GM21360 (cell line): Measurements from ENCODE around the gene FADS6.
"Not testable (repeated sequence)": the region's sequence is repeated elsewhere in the genome, so short reads cannot be mapped to it uniquely, and the experiment has no call there.

Experiments used
- ATAC-seq: cut with Tn5 transposase; IDR thresholded peaks from one replicate; pipeline ENCODE4 v1.9.1; 2021; ENCODE audit warnings: mild to moderate bottlenecking, moderate library complexity; ENCODE audit not compliant: unreplicated experiment

FADS6 gene

DNA sequence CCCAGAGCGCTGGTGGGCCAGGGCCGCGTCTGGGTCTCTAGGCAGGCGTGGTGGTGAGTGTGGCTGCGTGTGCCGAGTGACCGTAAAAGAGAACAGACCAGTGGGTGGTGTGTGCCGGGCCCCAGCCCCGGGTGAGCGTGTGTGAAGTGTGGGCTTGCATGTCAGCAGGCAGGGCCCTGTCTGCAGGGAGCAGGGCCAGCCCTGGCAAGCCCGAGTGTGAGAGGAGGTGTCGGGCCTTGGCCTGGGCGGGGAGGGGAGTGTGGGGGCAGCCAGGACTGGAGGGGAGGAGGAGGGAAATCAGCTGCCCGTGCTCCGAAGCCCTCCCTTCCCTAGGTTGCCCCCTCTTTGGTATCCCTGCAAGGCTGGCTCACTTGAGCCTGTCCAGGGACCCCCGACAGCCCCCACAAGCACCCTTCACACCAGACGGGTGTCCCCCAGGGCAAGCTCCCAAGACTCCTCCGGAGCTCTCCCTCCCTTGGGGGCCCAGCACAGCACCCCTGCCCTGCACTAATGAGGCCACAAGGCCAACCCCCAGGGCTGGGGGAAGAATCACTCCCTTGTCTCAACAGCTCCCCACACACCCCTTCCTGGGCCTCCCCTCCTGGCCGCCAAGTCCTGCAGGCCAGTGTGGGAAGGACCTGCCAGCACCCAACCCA, 27.7 kb upstream of the FADS6 start:
- ATAC-seq: no peak

DNA sequence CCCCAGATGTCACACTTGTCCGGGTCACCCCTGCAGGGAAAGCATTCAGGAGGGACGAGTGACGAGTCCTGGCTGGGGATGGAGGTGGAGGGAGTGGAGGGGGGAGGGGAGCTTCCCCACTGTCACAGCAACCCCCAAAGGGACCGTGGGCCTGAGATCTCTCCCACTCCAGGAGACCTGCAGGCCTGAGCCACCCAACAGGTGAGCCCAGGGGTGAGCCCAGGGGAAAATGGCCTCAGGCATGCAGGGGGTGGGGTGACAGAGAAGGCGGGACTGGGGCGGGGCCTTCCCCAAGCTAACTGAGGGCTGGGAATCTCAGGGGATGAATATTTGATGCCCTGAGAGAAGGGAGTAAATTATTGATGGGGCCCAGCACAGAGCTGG, 27.2 kb upstream of the FADS6 start:
- no peak for ATAC-seq

DNA sequence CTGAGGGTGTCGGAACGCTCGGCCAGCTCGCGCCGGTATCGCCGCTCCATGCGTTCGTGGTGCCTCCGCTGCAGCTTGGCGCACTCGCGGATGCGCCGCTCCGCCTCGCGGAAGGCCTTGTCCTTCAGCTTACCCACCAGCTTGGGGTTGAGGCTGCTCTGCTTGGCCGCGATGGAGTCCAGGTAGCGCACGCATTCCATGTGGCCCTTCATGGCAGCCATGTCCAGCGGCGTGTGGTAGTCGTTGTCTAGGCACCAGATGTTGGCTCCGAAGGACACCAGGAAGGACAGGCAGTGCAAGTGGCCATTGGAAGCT, 26.8 kb upstream of the FADS6 start:
- ATAC-seq: no peak

DNA sequence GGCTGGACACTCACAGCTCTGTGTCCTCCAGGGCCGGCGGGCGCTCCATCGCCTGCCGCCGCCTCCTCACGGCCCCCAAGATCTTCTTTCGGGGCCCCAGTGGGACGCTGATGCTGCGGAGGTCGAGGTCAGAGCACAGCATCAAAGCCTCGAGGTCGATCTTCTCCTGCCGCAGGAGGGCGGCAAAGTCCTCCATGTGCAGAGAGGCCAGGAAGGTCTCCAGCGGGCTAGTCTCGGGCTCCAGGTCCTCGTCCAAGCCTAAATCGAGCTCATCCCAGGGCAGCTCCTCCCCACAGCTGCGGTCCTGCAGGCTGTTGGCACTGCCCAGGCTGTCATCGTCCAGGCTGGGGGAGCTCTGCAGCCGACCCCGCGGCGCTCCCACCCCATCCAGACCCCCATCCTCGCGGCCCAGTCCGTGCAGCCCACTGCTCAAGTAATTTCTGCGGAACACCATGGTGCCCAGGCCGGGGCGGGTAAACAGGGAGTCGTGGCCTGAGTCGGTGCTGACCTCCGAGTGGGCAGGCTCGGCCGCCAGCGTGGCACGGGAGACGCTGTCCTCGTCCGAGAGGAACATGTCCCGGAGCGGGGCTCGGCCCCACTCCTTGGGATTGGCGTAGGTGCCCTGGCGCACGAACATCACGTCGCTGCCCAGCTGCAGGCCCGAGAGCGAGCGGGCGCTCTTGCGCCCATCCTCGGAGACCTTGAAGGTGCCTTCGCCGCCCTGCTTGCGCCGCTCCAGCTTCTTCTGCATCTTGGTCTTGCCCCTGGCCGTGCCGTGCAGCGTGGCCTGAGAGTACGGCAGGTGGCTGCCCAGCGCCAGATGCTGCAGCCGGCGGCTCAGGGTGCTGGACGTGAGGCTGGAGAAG, 26.2 kb upstream of the FADS6 start:
- no peak for ATAC-seq

DNA sequence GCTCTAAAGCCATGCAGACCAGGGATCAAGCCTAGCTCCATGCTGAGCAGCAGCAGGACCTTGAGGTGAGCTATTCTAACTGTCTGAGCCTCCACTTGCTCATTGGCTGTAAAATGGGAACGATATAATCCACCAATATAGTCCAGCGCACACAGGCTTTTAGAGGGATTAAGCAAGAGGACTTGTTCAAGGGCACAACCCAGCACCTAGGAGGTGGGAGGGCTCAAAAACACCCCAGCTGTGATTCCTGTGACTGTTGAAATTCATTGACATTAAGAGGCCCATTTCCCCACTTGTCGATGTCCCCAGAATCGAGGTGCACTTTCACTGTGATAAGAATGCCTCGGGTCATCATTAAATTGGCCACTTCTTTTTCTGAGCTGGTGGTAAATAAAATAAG, 25.5 kb upstream of the FADS6 start:
- ATAC-seq: no peak

DNA sequence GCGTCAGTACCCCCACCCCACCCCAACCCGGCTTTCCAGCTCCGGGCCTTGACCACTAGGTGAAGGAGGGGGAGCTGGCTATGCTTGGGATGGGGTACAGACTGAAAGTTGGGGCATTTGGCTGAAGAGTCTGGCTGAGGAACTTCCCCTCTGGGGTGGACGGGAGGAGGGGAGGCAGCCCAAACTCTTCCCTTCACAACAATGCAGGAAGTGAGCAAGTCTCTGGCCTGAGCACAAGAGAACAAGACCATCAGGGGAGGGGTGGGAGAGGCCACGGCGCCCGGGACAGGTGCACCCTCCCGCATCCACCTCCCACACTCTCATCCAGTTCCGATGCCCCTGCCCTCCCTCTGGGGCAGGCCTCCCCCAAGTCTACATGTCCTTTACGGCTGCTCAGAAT, 24.0 kb upstream of the FADS6 start:
- no peak for ATAC-seq

DNA sequence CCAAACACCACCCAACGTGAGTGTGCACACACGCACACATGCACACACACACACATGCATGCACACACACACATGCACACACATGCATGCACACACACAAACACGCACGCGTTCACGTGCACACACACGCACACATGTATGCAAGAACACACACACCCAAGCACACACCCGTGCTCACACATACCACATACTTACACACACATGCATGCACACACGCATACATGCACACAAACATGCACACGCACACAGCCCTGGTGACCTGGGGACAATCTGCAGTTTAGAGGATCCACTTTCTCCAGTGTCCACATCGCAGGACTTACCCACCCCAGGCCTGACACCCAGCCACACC, 23.4 kb upstream of the FADS6 start:
- no peak for ATAC-seq

DNA sequence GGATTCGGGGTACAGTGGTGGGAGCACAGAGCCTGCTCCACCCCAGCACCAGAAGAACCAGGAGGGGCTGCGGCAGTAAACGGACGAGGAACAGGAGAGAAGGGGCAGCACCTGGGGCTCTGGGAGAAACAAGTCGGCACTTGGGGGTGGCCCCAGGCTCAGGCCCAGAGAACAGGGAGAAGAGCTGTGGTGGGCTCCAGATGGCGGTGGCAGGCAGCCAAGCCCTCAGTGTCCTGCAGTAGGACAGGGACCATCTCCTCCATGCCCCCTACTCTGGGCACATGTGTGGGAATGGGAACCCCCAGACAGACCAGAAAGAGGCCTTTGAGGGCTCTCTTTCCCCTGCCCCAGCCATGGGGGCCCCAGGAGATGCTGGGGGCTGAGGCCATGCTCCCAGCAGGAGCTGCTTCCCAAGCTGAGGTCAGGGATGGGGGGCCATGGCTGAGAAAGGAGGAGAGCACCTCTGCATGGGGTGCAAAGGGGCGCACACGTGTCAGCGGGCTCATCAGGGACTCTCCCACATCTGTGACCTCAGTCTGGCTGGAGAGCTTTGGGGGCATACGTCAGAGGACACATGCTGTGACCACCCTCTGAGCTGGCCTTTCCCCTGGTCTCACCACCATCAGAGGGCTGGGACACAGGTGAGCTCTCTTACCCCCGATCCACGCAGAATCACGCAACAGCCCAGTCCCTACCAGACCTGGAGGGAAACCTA, 22.9 kb upstream of the FADS6 start:
- no peak for ATAC-seq

DNA sequence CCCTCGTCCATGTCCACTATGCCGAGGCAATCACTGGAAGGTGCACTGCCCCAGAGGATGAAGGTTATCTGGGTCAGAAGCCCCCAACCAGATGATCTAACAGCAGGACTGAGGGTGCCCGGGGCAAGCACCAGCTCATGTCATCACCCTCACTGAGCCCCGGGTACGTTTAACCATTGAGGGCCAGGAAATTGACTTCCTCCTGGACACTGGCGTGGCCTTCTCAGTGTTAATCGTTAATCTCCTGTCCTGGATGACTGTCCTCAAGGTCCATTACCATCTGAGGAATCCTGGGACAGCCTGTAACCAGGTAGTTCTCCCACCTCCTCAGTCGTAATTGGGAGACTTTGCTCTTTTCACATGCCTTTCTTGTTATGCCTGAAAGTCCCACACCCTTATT, 18.0 kb upstream of the FADS6 start:
- not testable (repeated sequence) for ATAC-seq

DNA sequence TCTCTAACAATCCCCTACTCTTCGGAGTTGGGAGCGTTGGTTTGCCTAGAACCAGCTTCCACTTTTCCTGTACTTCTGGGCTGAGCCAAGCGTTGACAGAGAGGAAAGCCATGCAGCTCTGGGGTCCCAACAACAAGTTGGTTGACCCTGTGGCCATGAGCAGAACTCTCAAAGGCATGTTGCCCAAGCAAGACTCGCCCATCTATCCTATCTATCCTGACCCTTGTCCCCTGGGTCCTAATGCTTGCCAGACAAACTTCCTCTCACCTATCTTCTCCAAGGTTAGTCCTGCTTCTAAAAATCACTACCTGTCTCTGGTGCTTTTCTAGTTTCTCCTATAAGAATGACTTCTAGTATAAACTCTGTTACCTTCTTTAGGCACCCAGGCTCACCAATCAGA, 15.7 kb upstream of the FADS6 start:
- not testable (repeated sequence) for ATAC-seq

DNA sequence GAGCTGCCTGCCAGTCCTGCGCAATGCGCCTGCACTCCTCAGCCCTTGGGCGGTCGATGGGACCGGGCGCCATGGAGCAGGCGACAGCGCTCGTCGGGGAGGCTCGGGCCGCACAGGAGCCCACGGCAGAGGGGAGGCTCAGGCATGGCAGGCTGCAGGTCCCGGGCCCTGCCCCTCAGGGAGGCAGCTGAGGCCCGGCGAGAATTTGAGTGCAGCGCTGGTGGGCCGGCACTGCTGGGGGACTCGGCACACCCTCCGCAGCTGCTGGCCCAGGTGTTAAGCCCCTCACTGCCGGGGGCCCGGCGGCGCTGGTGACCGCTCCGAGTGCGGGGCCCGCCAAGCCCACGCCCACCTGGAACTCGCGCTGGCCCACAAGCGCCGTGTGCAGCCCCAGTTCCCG, 13.6 kb upstream of the FADS6 start:
- ATAC-seq: no peak

DNA sequence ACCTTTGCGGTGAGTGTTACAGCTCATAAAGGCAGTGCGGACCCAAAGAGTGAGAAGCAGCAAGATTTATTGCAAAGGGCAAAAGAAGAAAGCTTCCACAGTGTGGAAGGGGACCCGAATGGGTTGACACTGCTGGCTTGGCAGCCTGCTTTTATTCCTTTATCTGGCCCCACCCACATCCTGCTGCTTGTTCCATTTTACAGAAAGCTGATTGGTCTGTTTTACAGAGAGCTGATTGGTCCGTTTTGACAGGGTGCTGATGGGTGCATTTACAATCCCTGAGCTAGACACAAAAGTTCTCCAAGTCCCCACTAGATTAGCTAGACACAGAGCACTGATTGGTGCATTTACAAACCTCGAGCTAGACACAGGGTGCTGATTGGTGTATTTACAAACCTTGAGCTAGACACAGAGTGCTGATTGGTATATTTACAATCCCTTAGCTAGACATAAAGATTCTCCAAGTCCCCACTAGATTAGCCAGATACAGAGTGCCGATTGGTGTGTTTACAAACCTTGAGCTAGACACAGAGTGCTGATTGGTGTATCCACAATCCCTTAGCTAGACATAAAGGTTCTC, 12.9 kb upstream of the FADS6 start:
- not testable (repeated sequence) for ATAC-seq

DNA sequence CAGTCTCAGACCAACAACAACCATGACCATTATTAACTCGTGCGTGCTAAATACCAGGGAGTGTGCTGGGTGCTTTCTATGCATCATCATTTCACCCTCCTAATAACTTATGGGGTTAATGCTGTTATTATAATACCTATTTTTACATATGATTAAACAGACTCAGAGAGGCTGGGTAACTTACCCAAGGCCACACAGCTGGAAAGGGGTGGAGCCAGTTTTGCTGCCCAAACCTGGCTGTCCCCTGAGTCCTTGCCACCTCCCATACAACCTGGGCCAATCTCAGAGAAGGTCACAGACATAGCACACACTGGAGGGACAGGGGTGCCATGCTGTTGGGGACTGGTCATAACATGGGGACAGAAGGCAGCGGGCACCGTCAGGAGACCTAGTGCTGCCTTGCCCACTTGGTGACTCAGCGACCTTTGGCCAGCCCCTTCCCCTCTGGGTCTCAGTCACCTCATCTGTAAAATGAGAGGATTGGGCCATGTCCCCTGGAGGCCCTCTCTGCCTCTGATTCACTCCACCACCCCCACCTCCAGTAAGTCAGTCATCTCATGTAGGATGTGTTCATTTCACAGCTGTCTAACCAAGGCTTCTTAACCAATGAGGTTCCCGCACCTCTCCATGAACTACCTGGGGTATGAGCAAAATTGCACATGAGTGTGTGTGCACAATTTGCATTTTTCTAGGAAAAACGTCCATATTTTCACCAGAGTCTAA, 11.4 kb upstream of the FADS6 start:
- ATAC-seq: no peak

DNA sequence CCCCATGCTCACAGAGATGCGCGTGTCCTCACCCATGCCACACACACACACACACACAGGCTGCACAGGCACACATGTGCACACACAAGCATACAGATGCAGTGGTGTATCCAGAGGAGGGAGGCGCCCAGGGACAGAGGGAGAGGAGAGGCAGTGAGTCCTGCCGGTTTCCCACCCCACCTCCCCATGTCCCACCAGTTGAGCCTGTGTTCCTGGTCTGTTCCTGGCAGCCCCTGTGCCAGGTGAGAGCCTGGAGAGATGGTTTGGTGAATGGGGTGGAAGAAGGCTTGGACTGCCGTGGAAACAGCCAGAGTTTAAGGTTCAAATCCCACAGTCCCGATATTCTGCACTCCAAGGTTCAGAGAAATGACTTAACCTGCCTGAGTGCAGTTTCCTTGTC, 10.2 kb upstream of the FADS6 start:
- ATAC-seq: no peak

DNA sequence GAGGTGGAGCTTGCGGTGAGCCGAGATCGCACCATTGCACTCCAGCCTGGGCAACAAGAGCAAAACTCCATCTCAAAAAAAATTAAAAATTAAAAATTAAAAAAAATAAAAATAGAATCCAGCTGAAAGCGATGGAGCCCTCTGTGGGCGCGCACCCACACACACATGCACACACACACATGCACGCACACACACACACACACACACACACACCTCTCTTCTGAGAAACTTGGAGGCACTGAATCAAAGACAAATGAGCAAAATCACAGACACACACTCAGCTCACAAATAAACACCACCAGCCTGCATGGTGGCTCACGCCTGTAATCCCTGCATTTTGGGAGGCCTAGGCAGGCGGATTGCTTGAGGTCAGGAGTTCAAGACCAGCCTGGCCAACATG, 9.6 kb upstream of the FADS6 start:
- no peak for ATAC-seq

DNA sequence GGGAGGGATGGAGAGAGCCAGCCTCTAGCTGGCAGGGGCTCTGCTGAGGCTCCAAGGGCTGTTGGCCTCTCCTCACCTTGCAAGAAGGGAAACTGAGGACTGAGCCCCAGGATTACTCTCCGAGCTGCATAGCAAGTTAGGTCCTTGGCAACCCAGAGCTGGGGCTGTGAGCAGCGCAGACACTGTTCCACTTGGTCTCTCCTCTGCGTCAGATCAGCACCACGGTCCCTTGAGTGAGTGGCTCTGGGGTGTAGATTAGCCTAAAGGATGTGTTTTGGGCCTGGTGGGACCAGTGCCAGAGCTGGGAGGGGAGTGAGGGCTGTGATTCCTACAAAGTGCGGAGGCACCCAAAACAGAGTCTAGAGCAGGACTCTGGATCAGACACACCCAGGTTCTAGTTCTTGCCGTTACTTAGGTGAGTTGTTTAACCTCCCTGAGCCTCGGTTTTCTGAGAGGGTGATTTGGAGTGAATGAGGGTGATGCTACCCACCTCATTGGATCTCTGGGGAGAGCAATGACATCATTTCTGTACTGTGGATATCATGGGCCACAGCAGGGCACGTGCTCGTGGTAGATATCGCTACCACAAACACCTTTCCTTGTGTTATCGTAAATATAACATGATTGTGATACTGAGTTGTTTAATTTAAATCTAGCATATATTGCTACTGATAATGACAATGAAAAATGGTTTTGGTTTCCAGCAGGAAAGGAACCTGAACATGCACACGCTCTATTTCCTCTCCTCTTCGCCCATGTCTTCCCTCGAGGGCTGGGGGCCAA, 8.1 kb upstream of the FADS6 start:
- no peak for ATAC-seq

DNA sequence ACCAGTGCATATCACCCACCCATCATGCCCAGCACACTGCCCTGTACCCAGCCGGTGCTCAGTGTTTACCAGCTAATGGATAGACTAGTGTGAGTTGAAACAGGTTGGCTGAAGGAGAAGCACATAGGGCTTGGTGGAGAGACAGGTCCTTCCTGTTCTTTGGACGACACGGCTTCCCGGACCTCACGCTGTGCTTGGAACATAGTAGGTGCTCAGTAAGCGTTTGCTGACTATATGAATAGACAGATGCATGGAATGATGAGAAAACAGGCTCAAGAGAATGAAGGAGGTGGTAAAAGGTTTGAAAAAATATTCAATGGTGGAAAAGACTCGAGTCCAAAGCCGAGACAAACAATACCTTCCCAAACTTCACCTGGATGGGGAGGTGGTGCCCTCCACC, 6.8 kb upstream of the FADS6 start:
- ATAC-seq: no peak

DNA sequence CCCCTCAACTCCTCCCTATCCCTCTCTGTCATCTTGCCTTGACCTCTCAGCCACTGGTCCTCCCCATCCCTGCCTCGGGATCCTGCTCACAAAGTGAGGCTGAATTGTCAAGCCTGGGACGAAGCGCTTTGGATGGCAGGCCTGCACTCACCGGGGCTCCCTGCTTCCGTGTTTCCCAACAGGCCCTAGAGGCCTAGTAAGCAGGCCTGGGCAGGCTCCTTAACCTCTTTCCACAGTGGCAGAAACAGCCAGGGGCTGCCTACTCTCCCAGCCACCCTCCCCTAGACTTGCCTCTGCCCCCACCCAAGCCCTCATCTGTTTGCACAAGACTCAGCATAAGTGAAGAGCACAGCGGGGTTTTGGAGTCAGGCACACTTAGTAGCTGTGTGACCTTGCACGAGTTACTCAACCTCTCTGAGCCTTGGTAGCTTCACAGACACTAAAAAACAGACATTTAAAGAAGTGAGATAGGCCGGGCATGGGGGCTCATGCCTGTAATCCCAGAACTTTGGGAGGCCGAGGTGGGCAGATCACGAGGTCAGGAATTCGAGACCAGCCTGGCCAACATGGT, 5.0 kb upstream of the FADS6 start:
- ATAC-seq: no peak

DNA sequence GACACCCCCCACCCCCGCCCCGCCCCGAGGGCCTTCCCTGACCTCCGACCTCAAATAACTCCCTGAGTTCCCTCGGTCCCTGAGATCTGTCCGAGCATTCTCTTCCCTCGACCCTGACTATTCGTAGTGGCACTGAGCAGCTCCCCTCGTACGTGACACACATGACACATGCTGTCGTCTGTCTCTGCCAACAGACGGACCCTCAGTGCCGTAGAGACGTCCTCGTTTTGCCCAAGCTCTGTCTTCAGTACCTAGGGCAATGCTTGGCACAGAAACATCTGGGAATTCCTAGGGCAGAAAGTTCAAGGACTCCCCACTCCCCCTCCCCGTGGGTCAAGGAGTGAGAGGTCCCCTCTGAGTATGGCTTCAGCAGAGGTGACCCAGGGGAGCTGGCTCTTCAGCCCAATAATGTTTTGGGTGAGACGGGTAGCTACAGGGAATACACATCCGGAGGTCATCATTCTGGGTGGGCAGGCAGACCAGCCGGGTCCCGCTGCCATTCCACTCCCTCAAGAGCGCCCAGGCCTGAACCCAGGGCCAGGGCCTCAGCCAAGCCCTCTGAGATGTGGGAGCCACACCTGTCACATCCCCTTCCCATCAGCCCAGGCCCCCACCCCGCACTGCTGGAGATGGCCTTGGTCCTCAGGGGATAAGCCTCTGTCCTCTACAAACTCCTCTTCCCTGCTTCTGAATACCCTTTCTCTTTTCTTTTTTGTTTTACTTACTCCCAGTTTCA, 671 bp upstream of the FADS6 start:
- no peak for ATAC-seq
